GM10266 (cell line): ENCODE results near the gene CCDC85C.

Experiments used
- DNase-seq: peaks from one replicate; pipeline ENCODE4 v3.0.0; 2012; ENCODE audit errors: extremely low spot score
- CTCF ChIP-seq: IDR thresholded peaks from 2 replicates; pipeline ENCODE4 v1.5.1; 2012; ENCODE audit warnings: mild to moderate bottlenecking, low read depth; ENCODE audit not compliant: control insufficient read depth, insufficient read depth; ENCODE audit errors: missing control alignments

The CCDC85C gene

GRCh38 chr14:99521176-99522024 lies 82.6 kb downstream of the CCDC85C start:
- no peak for TF ChIP-seq CTCF
- no peak for DNase-seq

- DNase-seq: no peak
- TF ChIP-seq CTCF: no peak
Measured at GRCh38 chr14:99520571-99521081, 83.4 kb downstream of the CCDC85C start.

GRCh38 chr14:99519931-99520421 lies 84.0 kb downstream of the CCDC85C start:
- no peak for DNase-seq
- TF ChIP-seq CTCF: no peak

GRCh38 chr14:99519347-99519881 lies 84.6 kb downstream of the CCDC85C start:
- no peak for DNase-seq
- no peak for TF ChIP-seq CTCF

- DNase-seq: peak; percentile 88
- TF ChIP-seq CTCF: peak; percentile 96
Measured at GRCh38 chr14:99518441-99519346, 85.3 kb downstream of the CCDC85C start.

DNA sequence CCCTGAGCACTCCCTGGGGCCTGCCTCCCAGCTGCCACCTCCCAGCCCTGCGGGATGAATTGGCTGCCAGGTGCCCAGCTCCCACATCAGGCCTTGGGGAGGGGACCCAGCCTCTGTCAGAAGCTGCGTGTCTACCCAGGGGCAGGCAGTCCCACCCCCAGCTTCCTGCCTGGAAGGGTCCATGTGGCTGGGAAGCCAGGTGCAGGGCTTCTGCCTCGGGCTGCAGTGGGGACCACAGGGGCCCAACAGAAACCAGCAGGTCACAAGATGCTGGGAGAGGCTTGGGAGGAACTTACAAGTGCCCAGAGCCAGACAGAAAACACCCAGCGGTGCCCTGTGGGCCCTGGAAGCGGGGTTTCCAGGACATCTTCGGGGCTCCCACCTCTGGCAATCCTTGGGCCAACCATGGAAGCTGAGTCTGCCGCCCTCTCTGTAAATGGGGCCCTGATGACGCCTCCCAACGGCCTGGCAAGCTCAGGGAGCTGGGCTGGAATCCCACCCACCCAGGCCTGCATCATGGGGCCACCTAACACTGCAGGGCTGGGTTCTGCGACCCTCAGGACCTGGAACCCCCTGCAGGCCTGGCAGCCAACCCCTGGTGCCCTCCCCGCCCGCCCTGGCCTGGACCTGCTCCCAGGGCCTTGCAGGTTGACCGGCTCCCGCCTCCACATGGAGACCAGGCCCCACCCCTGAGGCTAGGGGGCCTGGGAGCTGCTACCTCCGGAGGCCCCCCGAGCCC lies 86.2 kb downstream of the CCDC85C start:
- TF ChIP-seq CTCF: no peak
- DNase-seq: no peak
